Neural crest cell (in vitro differentiated cells): ENCODE data around the gene AKT1. TPM values are rescaled to one million over a fixed set of nuclear protein-coding genes. Genes with fewer than 3 reads are reported as not detected.

Experiments
- DNase-seq: peaks from one replicate; pipeline ENCODE4 v3.0.0; 2021; ENCODE audit warnings: low read depth, mixed read lengths, low spot score
- H3K27ac Mint-ChIP-seq: one replicate; pipeline ENCODE4 v1.8.0; 2021; ENCODE audit warnings: mild to moderate bottlenecking, mixed read lengths; ENCODE audit not compliant: unreplicated experiment
- H3K27me3 Mint-ChIP-seq: 2 replicates; pipeline ENCODE4 v1.8.0; 2021; ENCODE audit warnings: low read depth, mild to moderate bottlenecking, mixed read lengths
- H3K36me3 Mint-ChIP-seq: 2 replicates; pipeline ENCODE4 v1.8.0; 2021; ENCODE audit warnings: low read depth, mild to moderate bottlenecking, mixed read lengths
- H3K4me1 Mint-ChIP-seq: 2 replicates; pipeline ENCODE4 v1.8.0; 2021; ENCODE audit warnings: mixed read lengths
- H3K4me3 Mint-ChIP-seq: one replicate; pipeline ENCODE4 v1.8.0; 2021; ENCODE audit warnings: mild to moderate bottlenecking, mixed read lengths
- H3K9me3 Mint-ChIP-seq: 2 replicates; pipeline ENCODE4 v1.8.0; 2021; ENCODE audit warnings: mixed read lengths
- CTCF ChIP-seq: fragments of 200-600 bp; sonication (generic); conservative IDR thresholded peaks from 2 replicates; pipeline ENCODE4 v1.5.0; 2021; ENCODE audit warnings: antibody characterized with exemption, mild to moderate bottlenecking
- total RNA-seq: library from RNA; stranded (reverse); gene quantifications from 2 replicates; pipeline ENCODE4 v1.2.1, GENCODE V29; 2021

AKT1 gene
- total RNA-seq, 1 donor from 2014 or later = 191 TPM

GRCh38 chr14:104783484-104784217 lies 11.9 kb downstream of the AKT1 start:
- no peak for DNase-seq
- no peak for TF ChIP-seq CTCF
- Mint-ChIP-seq H3K4me3 (no peak overlapping the region), H3K36me3 (no peaks in the 10 kb centered on the region), H3K27me3 (no peaks in the 10 kb centered on the region), H3K9me3 (no peaks in the 10 kb centered on the region), H3K27ac (no peak overlapping the region), H3K4me1 (no peaks in the 10 kb centered on the region)

- Mint-ChIP-seq H3K27ac (no peak overlapping the region), H3K36me3 (no peaks in the 10 kb centered on the region), H3K4me3 (no peak overlapping the region), H3K9me3 (no peaks in the 10 kb centered on the region), H3K27me3 (no peaks in the 10 kb centered on the region), H3K4me1 (no peaks in the 10 kb centered on the region)
- TF ChIP-seq CTCF = no peak
- no peak for DNase-seq
Measured at GRCh38 chr14:104782808-104783139, 12.8 kb downstream of the AKT1 start.

GRCh38 chr14:104782086-104782807 lies 13.3 kb downstream of the AKT1 start:
- Mint-ChIP-seq H3K27ac (peak overlapping the region; percentile 35), H3K4me3 (no peak overlapping the region), H3K27me3 (no peaks in the 10 kb centered on the region), H3K9me3 (no peaks in the 10 kb centered on the region), H3K36me3 (no peaks in the 10 kb centered on the region), H3K4me1 (peaks cover 3% of the 10 kb centered on the region)
- DNase-seq = no peak
- TF ChIP-seq CTCF = no peak

- no peak for DNase-seq
- no peak for TF ChIP-seq CTCF
- Mint-ChIP-seq H3K4me3 (no peak overlapping the region), H3K27ac (no peak overlapping the region), H3K27me3 (no peaks in the 10 kb centered on the region), H3K9me3 (no peaks in the 10 kb centered on the region), H3K4me1 (peaks cover 8% of the 10 kb centered on the region), H3K36me3 (no peaks in the 10 kb centered on the region)
Measured at GRCh38 chr14:104781271-104782077, 14.1 kb downstream of the AKT1 start.

GRCh38 chr14:104780513-104781030 lies 15.0 kb downstream of the AKT1 start:
- no peaks in the 10 kb centered on the region for H3K27me3 Mint-ChIP-seq
- H3K27ac Mint-ChIP-seq = peak overlapping the region; percentile 36
- no peak overlapping the region for H3K4me3 Mint-ChIP-seq
- no peak for TF ChIP-seq CTCF
- DNase-seq = no peak
- no peaks in the 10 kb centered on the region for H3K9me3 Mint-ChIP-seq
- peaks cover 8% of the 10 kb centered on the region for H3K4me1 Mint-ChIP-seq
- no peaks in the 10 kb centered on the region for H3K36me3 Mint-ChIP-seq
